ENCODE data around the gene FRS3. TPM values are rescaled to one million over a fixed set of nuclear protein-coding genes. Genes with fewer than 3 reads are reported as not detected.
"Not testable (repeated sequence)": the region's sequence is repeated elsewhere in the genome, so short reads cannot be mapped to it uniquely, and the experiment has no call there.

The FRS3 gene, protein sequence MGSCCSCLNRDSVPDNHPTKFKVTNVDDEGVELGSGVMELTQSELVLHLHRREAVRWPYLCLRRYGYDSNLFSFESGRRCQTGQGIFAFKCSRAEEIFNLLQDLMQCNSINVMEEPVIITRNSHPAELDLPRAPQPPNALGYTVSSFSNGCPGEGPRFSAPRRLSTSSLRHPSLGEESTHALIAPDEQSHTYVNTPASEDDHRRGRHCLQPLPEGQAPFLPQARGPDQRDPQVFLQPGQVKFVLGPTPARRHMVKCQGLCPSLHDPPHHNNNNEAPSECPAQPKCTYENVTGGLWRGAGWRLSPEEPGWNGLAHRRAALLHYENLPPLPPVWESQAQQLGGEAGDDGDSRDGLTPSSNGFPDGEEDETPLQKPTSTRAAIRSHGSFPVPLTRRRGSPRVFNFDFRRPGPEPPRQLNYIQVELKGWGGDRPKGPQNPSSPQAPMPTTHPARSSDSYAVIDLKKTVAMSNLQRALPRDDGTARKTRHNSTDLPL
- polyA plus RNA-seq (ENCODE audit: low read depth in 6 of 6) = 1 to 10 TPM in 5 of 6 donors, not detected in 1; 1.5 to 3.3 (median 1.8) TPM

- Mint-ChIP-seq H3K9me3 (no peaks in the 10 kb centered on the region), H3K36me3 (no peaks in the 10 kb centered on the region), H3K27ac (peak within 1 kb of the TSS; percentile 74 to 86 (median 80)), H3K4me1 (peaks cover 27 to 34% (median 27%) of the 10 kb centered on the region in 3 donors), H3K27me3 (no peaks in the 10 kb centered on the region), H3K4me3 (peak within 1 kb of the TSS; percentile 88 to 95 (median 93))
- ATAC-seq (ENCODE audit: low read depth in 2 of 2) = peak; percentile 87 to 91
- peak; percentile 99 for DNase-seq
Measured at GRCh38 chr6:41779788-41780550, at the start of gene FRS3. TSS of gene FRS3 (minus strand) at chr6:41779900. CDS start at chr6:41776987, 2,913 bp downstream.

DNA sequence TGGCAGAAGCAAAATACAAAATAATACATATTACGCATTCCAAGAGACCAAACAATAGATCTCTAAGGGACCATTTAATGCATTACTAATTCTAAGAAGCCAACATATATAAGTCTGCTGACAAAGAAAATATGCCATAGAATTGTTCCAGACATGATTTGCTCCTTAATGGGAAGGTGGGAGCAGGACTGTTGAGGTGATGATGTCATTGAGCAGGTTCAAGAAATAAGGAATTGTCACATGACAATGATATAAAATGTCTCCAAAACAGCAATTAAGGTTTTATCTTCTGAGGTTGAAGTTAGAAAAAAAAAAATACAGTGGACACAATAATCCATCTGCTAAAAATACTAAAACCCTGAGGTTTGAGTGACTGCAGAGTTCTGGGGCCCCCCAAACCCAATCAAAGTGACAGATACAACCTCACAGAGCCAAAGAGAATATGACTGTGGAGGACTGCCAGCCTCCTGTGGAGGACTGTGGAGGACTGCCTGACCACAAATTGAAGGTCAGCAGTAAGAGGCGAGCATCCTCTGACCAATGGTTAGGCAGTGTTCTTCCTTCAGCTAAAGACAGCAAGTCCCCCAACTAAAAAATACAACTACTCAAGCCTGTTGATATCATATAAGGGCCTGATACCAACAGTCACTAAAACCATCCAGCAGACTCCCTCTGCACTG, 46.8 kb upstream of the FRS3 start:
- no peaks in the 10 kb centered on the region for H3K9me3 Mint-ChIP-seq
- no peak for DNase-seq
- H3K27ac Mint-ChIP-seq = peak overlapping the region in 1 of 6 donors; percentile 47
- H3K27me3 Mint-ChIP-seq = no peaks in the 10 kb centered on the region
- no peaks in the 10 kb centered on the region for H3K36me3 Mint-ChIP-seq
- ATAC-seq (ENCODE audit: low read depth in 2 of 2) = no peak
- H3K4me3 Mint-ChIP-seq = no peak overlapping the region
- no peaks in the 10 kb centered on the region for H3K4me1 Mint-ChIP-seq

GRCh38 chr6:41824571-41825569, 45.2 kb upstream of the FRS3 start:
- Mint-ChIP-seq H3K9me3 (no peaks in the 10 kb centered on the region), H3K27me3 (no peaks in the 10 kb centered on the region), H3K4me3 (no peak overlapping the region)

DNA sequence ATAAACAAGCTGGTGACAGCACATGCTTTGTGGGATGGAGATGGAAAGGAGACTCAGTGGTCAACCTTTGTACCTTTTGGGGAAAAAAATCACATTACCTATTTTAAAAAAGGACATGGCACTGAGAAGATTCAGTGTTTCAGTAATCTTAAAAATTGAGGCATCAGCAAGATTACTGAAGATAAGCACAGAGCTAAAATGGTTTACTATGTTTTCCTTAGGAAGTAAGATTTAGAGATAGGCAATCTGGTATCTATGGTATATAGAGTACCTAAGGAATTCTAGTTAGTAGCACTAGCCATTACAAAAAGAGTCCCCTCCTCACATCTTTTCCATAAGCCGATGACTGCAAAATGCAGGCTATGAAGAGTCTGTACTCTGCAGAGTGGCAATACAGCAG, 43.5 kb upstream of the FRS3 start:
- Mint-ChIP-seq H3K4me3 (no peak overlapping the region), H3K36me3 (no peaks in the 10 kb centered on the region), H3K9me3 (no peaks in the 10 kb centered on the region), H3K27me3 (no peaks in the 10 kb centered on the region), H3K27ac (peak overlapping the region in 1 of 6 donors; percentile 37), H3K4me1 (no peaks in the 10 kb centered on the region)
- ATAC-seq (ENCODE audit: low read depth in 2 of 2) (no peak), DNase-seq (no peak)

More at GRCh38 chr6:41824571-41825569, 45.2 kb upstream of the FRS3 start:
- Mint-ChIP-seq H3K27ac (peak overlapping the region in 1 of 6 donors; percentile 59), H3K36me3 (no peaks in the 10 kb centered on the region), H3K4me1 (no peaks in the 10 kb centered on the region)
- no peak for DNase-seq
- no peak for ATAC-seq (ENCODE audit: low read depth in 2 of 2)

DNA sequence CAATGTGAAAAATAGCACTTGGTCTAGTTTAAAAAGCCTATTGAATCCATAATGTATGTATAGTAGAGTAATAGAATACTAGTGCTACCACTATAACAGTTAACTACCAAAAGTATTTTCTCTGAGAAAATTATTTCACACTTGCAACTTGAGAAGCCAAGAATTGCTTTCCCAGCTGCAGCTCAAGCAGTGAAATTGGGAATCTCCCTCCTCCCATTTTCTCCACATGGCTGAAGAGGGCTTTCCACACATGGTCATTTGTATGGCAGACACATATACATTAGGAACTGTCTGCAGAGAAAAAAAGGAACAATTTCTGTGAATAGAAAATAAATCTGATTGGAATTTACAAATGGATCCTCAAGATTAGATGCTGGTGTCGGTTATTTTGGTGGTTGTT, 42.3 kb upstream of the FRS3 start:
- H3K4me3 Mint-ChIP-seq = no peak overlapping the region
- ATAC-seq (ENCODE audit: low read depth in 2 of 2) (no peak), DNase-seq (no peak)
- no peaks in the 10 kb centered on the region for H3K27me3 Mint-ChIP-seq
- H3K27ac Mint-ChIP-seq = no peak overlapping the region
- no peaks in the 10 kb centered on the region for H3K9me3 Mint-ChIP-seq
- no peaks in the 10 kb centered on the region for H3K4me1 Mint-ChIP-seq
- H3K36me3 Mint-ChIP-seq = no peaks in the 10 kb centered on the region

DNA sequence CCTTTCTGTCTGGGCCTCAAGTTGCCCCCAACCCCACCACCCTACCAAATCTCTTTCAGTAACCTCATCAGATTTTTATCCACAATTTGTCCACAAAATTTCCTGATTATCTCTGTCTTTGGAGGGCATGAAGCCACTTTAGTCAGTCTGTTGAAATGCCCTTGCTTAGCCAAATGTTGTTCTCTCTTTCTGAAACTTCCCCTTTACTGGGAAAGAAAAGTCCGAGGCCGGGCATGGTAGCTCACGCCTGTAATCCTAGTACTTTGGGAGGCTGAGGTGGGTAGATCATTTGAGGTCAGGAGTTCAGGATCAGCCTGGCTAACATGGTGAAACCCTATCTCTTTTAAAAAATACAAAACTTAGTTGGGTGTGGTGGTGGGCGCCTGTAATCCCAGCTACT, 41.6 kb upstream of the FRS3 start:
- H3K27me3 Mint-ChIP-seq = no peaks in the 10 kb centered on the region
- DNase-seq (no peak), ATAC-seq (ENCODE audit: low read depth in 2 of 2) (no peak)
- H3K27ac Mint-ChIP-seq = peak overlapping the region in 1 of 6 donors; percentile 32
- no peaks in the 10 kb centered on the region for H3K36me3 Mint-ChIP-seq
- H3K4me3 Mint-ChIP-seq = no peak overlapping the region
- H3K9me3 Mint-ChIP-seq = no peaks in the 10 kb centered on the region
- no peaks in the 10 kb centered on the region for H3K4me1 Mint-ChIP-seq

- H3K9me3 Mint-ChIP-seq = no peaks in the 10 kb centered on the region
- H3K36me3 Mint-ChIP-seq = no peaks in the 10 kb centered on the region
- no peaks in the 10 kb centered on the region for H3K27me3 Mint-ChIP-seq
- no peak overlapping the region for H3K4me3 Mint-ChIP-seq
- no peaks in the 10 kb centered on the region for H3K4me1 Mint-ChIP-seq
- H3K27ac Mint-ChIP-seq = no peak overlapping the region
- ATAC-seq (ENCODE audit: low read depth in 2 of 2) = no peak
- no peak for DNase-seq
Measured at GRCh38 chr6:41818271-41819054, 38.8 kb upstream of the FRS3 start.

DNA sequence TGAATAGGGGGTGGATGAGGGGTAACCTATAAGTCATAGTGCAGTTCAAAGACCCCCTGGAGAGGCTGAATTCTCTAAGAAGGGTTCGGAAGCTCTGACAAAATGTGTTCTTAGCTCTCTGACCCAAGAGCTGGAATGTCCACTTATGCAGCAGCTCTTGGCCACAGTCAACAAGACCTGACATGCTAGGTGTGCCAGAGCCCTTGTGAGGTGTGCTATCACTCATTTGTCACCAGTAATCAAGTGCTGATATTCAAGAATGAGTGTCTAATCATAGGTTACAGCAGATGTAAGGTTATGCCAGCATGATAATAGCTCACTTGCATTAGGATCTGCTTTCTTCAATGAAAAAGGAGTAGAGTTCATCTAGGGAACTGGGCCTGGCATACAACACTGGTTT, 35.9 kb upstream of the FRS3 start:
- Mint-ChIP-seq H3K4me1 (no peaks in the 10 kb centered on the region), H3K4me3 (no peak overlapping the region), H3K36me3 (no peaks in the 10 kb centered on the region), H3K27ac (peak overlapping the region in 1 of 6 donors; percentile 7), H3K9me3 (no peaks in the 10 kb centered on the region), H3K27me3 (no peaks in the 10 kb centered on the region)
- ATAC-seq (ENCODE audit: low read depth in 2 of 2) (no peak), DNase-seq (no peak)

DNA sequence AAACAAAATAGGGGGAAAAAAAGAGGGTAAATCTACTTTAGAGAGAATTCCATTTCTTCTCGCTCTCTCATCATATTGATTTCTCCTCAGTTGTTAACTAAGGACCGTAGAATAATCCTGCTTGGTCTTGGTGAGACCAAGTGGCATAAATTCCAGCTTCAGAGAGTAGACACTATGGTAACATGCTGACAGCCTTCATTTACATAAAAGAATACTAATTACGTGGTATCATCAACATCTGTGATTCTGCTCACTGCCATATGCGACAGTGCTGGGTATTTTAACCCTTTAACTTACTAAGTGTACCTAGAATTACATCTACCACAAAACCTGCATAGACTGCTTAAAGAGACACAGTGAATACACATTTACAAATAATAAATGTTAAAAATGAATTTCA, 34.9 kb upstream of the FRS3 start:
- Mint-ChIP-seq H3K4me1 (no peaks in the 10 kb centered on the region), H3K36me3 (no peaks in the 10 kb centered on the region), H3K9me3 (no peaks in the 10 kb centered on the region), H3K27me3 (no peaks in the 10 kb centered on the region), H3K27ac (no peak overlapping the region), H3K4me3 (no peak overlapping the region)
- no peak for ATAC-seq (ENCODE audit: low read depth in 2 of 2)
- DNase-seq = no peak

DNA sequence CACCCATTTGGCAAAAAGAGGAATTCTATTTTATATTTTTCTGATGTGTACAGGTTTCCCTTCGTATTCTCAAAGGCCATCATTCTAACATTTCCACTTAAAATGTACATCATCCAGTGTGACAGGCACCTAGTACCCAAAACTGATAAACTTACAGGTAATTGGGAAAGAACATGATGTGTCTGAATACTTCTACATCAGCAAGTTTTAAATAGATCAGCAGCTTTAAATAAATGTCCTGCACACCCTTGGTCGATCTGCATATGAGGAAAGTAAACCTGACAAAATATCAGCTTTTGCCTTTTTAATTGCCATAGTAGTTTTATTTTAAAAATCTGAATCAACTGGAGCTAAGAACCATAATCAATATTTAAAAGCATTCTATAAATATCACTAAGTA, 34.3 kb upstream of the FRS3 start:
- no peaks in the 10 kb centered on the region for H3K9me3 Mint-ChIP-seq
- H3K4me3 Mint-ChIP-seq = no peak overlapping the region
- no peaks in the 10 kb centered on the region for H3K4me1 Mint-ChIP-seq
- DNase-seq = no peak
- H3K27me3 Mint-ChIP-seq = no peaks in the 10 kb centered on the region
- no peaks in the 10 kb centered on the region for H3K36me3 Mint-ChIP-seq
- no peak overlapping the region for H3K27ac Mint-ChIP-seq
- no peak for ATAC-seq (ENCODE audit: low read depth in 2 of 2)

DNA sequence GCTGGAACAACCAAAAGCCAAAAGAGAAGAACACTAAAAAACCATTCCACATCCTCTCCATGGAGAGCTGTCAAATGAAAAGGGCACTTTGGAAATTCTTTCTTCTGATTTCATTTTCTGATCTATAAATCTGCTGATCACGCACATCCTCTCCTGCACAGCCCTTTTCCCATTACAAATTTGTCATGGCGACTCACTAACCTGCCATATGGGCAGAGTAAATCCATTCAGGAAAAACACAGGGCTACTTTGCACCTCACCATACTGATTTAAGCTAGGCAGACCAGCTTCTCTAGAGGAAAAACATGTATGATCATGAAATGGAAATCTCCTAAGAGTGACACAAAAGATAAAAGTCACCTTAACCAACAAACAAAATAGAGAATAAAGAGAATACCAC, 33.8 kb upstream of the FRS3 start:
- Mint-ChIP-seq H3K9me3 (no peaks in the 10 kb centered on the region), H3K27me3 (no peaks in the 10 kb centered on the region), H3K4me3 (no peak overlapping the region), H3K27ac (peak overlapping the region in 1 of 6 donors; percentile 62), H3K36me3 (no peaks in the 10 kb centered on the region), H3K4me1 (no peaks in the 10 kb centered on the region)
- DNase-seq (no peak), ATAC-seq (ENCODE audit: low read depth in 2 of 2) (no peak)

DNA sequence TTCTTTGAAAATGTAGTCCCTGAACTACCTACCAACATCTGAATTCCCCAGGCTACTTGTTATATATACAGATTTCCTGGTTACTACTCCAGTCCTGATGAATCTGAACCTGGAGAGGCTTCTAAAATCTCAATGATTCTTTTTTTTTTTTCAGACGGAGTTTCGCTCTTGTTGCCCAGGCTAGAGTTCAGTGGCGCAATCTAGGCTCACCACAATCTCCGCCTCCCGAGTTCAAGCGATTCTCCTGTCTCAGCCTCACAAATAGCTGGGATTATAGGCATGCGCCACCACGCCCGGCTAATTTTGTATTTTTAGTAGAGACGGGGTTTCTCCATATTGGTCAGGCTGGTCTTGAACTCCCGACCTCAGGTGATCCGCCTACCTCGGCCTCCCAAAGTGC, 32.2 kb upstream of the FRS3 start:
- not testable (repeated sequence) for H3K4me3 Mint-ChIP-seq; DNase-seq; H3K36me3 Mint-ChIP-seq; H3K27ac Mint-ChIP-seq; H3K4me1 Mint-ChIP-seq; ATAC-seq (ENCODE audit: low read depth in 2 of 2); H3K9me3 Mint-ChIP-seq; H3K27me3 Mint-ChIP-seq

Measured in naive B cell (primary cell).